Measurements from ENCODE around the gene GPT2.

GRCh38 chr16:46883690-46884512 is at the start of gene GPT2:
- TF ChIP-seq CTCF (IDR thresholded peaks at IDR 0.05 in 4 of 5, conservative IDR thresholded peaks at IDR 0.05 in 1 of 5): peak in 2 of 5 experiments; percentile 24 to 29
- TF ChIP-seq POLR2A (IDR thresholded peaks at IDR 0.05): peak; percentile 81 to 83
